ENCODE results near the gene ATP11A. TPM values are rescaled to one million over a fixed set of nuclear protein-coding genes. Genes with fewer than 3 reads are reported as not detected.

Gene ATP11A
- total RNA-seq, 1 experiment from 2014 or later, result 80.4 TPM

GRCh38 chr13:112833551-112834257, 143.9 kb downstream of the ATP11A start:
- no peak for ATAC-seq
- peaks cover 18 to 25% of the 10 kb centered on the region in 2 experiments; a peak in 3 of 4 replicates for H3K36me3 ChIP-seq (ENCODE audit: control insufficient read depth in 1 of 2, insufficient read depth in 2 of 2, low read length in 2 of 2)

More at GRCh38 chr13:112833551-112834257, 143.9 kb downstream of the ATP11A start:
- no peaks in the 10 kb centered on the region for H3K79me2 ChIP-seq (ENCODE audit: insufficient read depth, low read length)
- ChIA-PET RAD21 (ENCODE audit: low non-redundant PET in 1 of 2, low total read pairs in 2 of 2, uncharacterized antibody in 2 of 2, unreplicated experiment in 2 of 2) (no interaction called here), CTCF (no interaction called here), POLR2A (no interaction called here)
- H3K4me2 ChIP-seq (ENCODE audit: low read length), result no peak overlapping the region
- H3K4me3 ChIP-seq (replicated peaks in 1 of 2; ENCODE audit: low read depth in 1 of 2, low read length in 2 of 2), result no peak overlapping the region
- no peaks in the 10 kb centered on the region for H3K9me3 ChIP-seq (ENCODE audit: control insufficient read depth in 1 of 2, insufficient read depth in 1 of 2, low read depth in 1 of 2, low read length in 2 of 2)
- H3K9me2 ChIP-seq (ENCODE audit: insufficient read depth), result no peaks in the 10 kb centered on the region
- H2AFZ ChIP-seq (ENCODE audit: low read depth, low read length, poor library complexity, severe bottlenecking), result no peak overlapping the region
- BruUV-seq (replicated peaks), result no TSS peak
- no peaks in the 10 kb centered on the region for H3K27me3 ChIP-seq (ENCODE audit: insufficient read depth, low read length)
- no peaks in the 10 kb centered on the region for H3K4me1 ChIP-seq (ENCODE audit: control insufficient read depth in 1 of 2, insufficient read depth in 2 of 2, low read length in 2 of 2)
- no peak for DNase-seq (ENCODE audit: low read depth, low spot score)
- H4K20me1 ChIP-seq (ENCODE audit: insufficient read depth), result no peaks in the 10 kb centered on the region
- no peak for TF ChIP-seq POLR2A (IDR thresholded peaks at IDR 0.05; ENCODE audit: borderline replicate concordance, extremely low read depth, insufficient read depth, insufficient read length)
- TF ChIP-seq ZFX (IDR thresholded peaks at IDR 0.05), result no peak
- TF ChIP-seq ZBTB33 (IDR thresholded peaks at IDR 0.05; ENCODE audit: extremely low read depth, insufficient replicate concordance, low read length), result no peak
- no peak for TF ChIP-seq TCF7L2 (IDR thresholded peaks at IDR 0.05; ENCODE audit: borderline replicate concordance, extremely low read depth, insufficient read depth, insufficient read length)
- TF ChIP-seq POLR2AphosphoS5 (IDR thresholded peaks at IDR 0.05; ENCODE audit: low read depth, low read length), result no peak
- TF ChIP-seq ELF1 (IDR thresholded peaks at IDR 0.05; ENCODE audit: borderline replicate concordance, low read depth), result no peak
- TF ChIP-seq CEBPB (IDR thresholded peaks at IDR 0.05; ENCODE audit: low read depth), result no peak
- TF ChIP-seq JUND (IDR thresholded peaks at IDR 0.05), result no peak
- intact Hi-C loops (cut with micrococcal nuclease), result no loop called here
- H3K9ac ChIP-seq (ENCODE audit: low read length), result no peak overlapping the region
- no peak overlapping the region for H3K27ac ChIP-seq (ENCODE audit: low read depth, low read length)

Data from HCT116 (cell line).